Kidney (tissue), 14 donors: ENCODE data around the gene PGAM2. TPM values are rescaled to one million over a fixed set of nuclear protein-coding genes. Genes with fewer than 3 reads are reported as not detected.

ENCODE experiments used
- DNase-seq, 5 donors: peaks; one replicate each; pipeline ENCODE4 v3.0.0-alpha.2; 2013 to 2020
- FAIRE-seq: peaks from 2 replicates; lab custom pipeline; 2012; peaks lifted over from hg19 to GRCh38; lab: Jason Lieb, UNC
- H3K27ac ChIP-seq, 2 donors: one replicate each; pipeline ENCODE4 v1.7.0; 2013; ENCODE audit warnings: low read depth in 2 of 2, low read length in 2 of 2, inconsistent platforms in 1 of 2
- H3K27me3 ChIP-seq: one replicate; pipeline ENCODE4 v1.7.1; 2013; ENCODE audit warnings: low read length, inconsistent platforms; ENCODE audit not compliant: control insufficient read depth, insufficient read depth
- H3K36me3 ChIP-seq, 3 donors: one replicate each; pipeline versions ENCODE4 v1.7.0 to v1.7.1; 2013; ENCODE audit warnings: low read length in 3 of 3, control low read depth in 1 of 3, inconsistent platforms in 1 of 3; ENCODE audit not compliant: insufficient read depth in 3 of 3, control insufficient read depth in 2 of 3
- H3K4me1 ChIP-seq, 3 donors: one replicate each; pipeline versions ENCODE4 v1.7.0 to v1.7.1; 2013; ENCODE audit warnings: low read length in 3 of 3, inconsistent platforms in 1 of 3, low read depth in 1 of 3; ENCODE audit not compliant: control insufficient read depth in 2 of 3, insufficient read depth in 2 of 3
- H3K4me3 ChIP-seq, 3 donors: one replicate each; pipeline versions ENCODE4 v1.7.0 to v1.8.1; 2013; ENCODE audit warnings: low read length in 3 of 3, control low read depth in 1 of 3, inconsistent platforms in 1 of 3
- H3K9ac ChIP-seq, 3 donors: one replicate each; pipeline versions ENCODE4 v1.7.0 to v1.7.1; 2013; ENCODE audit warnings: low read length in 3 of 3, control low read depth in 1 of 3, inconsistent platforms in 1 of 3
- H3K9me3 ChIP-seq, 3 donors: one replicate each; pipeline versions ENCODE4 v1.7.0 to v1.7.1; 2013; ENCODE audit warnings: low read length in 3 of 3, control low read depth in 1 of 3, inconsistent platforms in 1 of 3; ENCODE audit not compliant: control insufficient read depth in 2 of 3, insufficient read depth in 1 of 3
- CTCF ChIP-seq: IDR thresholded peaks from 3 replicates; pipeline ENCODE4 v1.5.1; 2012; ENCODE audit warnings: mild to moderate bottlenecking, moderate library complexity, borderline replicate concordance; ENCODE audit not compliant: insufficient read depth; ENCODE audit errors: extremely low read depth
- intact Hi-C: fragments of 100-400 bp; cut with DNase I; formaldehyde crosslinking; loops from one replicate; pipeline ENCODE4 v1.11.1; 2022
- polyA plus RNA-seq: library from polyadenylated mRNA; stranded (reverse); fragments of 350-450 nt; fragmentation: Illumina TruSeq; extraction: RNeasy Lipid Tissue Mini Kit (QIAGEN cat#74804); gene quantifications from one replicate; pipeline ENCODE4 v1.2.3, GENCODE V29; 2014; ENCODE audit warnings: low read depth, low replicate concordance; ENCODE audit not compliant: insufficient read depth
- total RNA-seq: library from RNA; stranded (reverse); fragmentation: NEBNext Ultra II Directional; extraction: Animal tissue kit (Norgen Biotek cat#: 25700); gene quantifications from one replicate; pipeline ENCODE4 v1.2.1, GENCODE V29; 2021
- donor health status: control.
- donor health status: control.
- donor health status: control.
- donor health status: control.
- donor health status: control.
- donor health status: DM: yes; HTN: yes; CAD: no.
- donor health status: Normal renal cell carcinoma (clear cell type).

Gene PGAM2
- total and polyA plus RNA-seq, 2 donors from 2014 or later: 2.1 to 37.7 TPM

- no peak overlapping the region for H3K4me3 ChIP-seq
- H3K9ac ChIP-seq: no peak overlapping the region
- peak in 2 of 5 donors; percentile 52 to 75 for DNase-seq
- peak overlapping the region in 1 of 2 donors; percentile 9 for H3K27ac ChIP-seq
- TF ChIP-seq CTCF: no peak
- H3K27me3 ChIP-seq: no peaks in the 10 kb centered on the region
- peaks cover 0 to 21% (median 5%) of the 10 kb centered on the region in 3 donors for H3K4me1 ChIP-seq
- intact Hi-C loops: no loop called here
- FAIRE-seq: no peak
- H3K36me3 ChIP-seq: peaks cover 0 to 4% (median under 1%) of the 10 kb centered on the region in 3 donors
- H3K9me3 ChIP-seq: no peaks in the 10 kb centered on the region
These were observed 456 bp downstream of the PGAM2 start for GRCh38 chr7:44064791-44065430.

- intact Hi-C loops: no loop called here
- H3K9me3 ChIP-seq: no peaks in the 10 kb centered on the region
- FAIRE-seq: no peak
- no peak overlapping the region for H3K4me3 ChIP-seq
- no peak overlapping the region for H3K9ac ChIP-seq
- no peak for TF ChIP-seq CTCF
- H3K27me3 ChIP-seq: no peaks in the 10 kb centered on the region
- H3K4me1 ChIP-seq: peaks cover 0 to 21% (median 5%) of the 10 kb centered on the region in 3 donors
- peak in 2 of 5 donors; percentile 44 to 68 for DNase-seq
- peak overlapping the region in 1 of 2 donors; percentile 9 for H3K27ac ChIP-seq
- peaks cover 0 to 12% (median 8%) of the 10 kb centered on the region in 3 donors for H3K36me3 ChIP-seq
These were observed 1.3 kb downstream of the PGAM2 start for GRCh38 chr7:44063894-44064651.

GRCh38 chr7:44063547-44063893 lies 1.8 kb downstream of the PGAM2 start:
- H3K4me1 ChIP-seq: peaks cover 0 to 21% (median 5%) of the 10 kb centered on the region in 3 donors
- intact Hi-C loops: no loop called here
- no peak for TF ChIP-seq CTCF
- no peaks in the 10 kb centered on the region for H3K27me3 ChIP-seq
- DNase-seq: peak in 2 of 5 donors; percentile 47 to 71
- no peak overlapping the region for H3K4me3 ChIP-seq
- peaks cover 0 to 17% (median 13%) of the 10 kb centered on the region in 3 donors for H3K36me3 ChIP-seq
- peak overlapping the region in 1 of 2 donors; percentile 9 for H3K27ac ChIP-seq
- H3K9me3 ChIP-seq: no peaks in the 10 kb centered on the region
- no peak for FAIRE-seq
- no peak overlapping the region for H3K9ac ChIP-seq
